ENCODE data around the gene NTNG1.

- TF ChIP-seq CTCF (conservative IDR thresholded peaks at IDR 0.05; ENCODE audit: low read depth, low read length) (no peak), MAFK (IDR thresholded peaks at IDR 0.05; ENCODE audit: low read depth, low read length) (no peak), MAZ (IDR thresholded peaks at IDR 0.05; ENCODE audit: borderline replicate concordance, low read depth, low read length) (no peak), RCOR1 (IDR thresholded peaks at IDR 0.05; ENCODE audit: insufficient replicate concordance, low read length) (no peak), POLR2A (IDR thresholded peaks at IDR 0.05; ENCODE audit: low read depth, low read length) (no peak), RAD21 (IDR thresholded peaks at IDR 0.05; ENCODE audit: low read length) (no peak), FOS (IDR thresholded peaks at IDR 0.05; ENCODE audit: low read depth, low read length) (no peak), RFX5 (IDR thresholded peaks at IDR 0.05; ENCODE audit: low read depth, low read length) (no peak), NFE2L2 (IDR thresholded peaks at IDR 0.05; ENCODE audit: low read depth, low read length) (no peak), ELK1 (IDR thresholded peaks at IDR 0.05; ENCODE audit: borderline replicate concordance, low read depth, low read length) (no peak), CHD1 (IDR thresholded peaks at IDR 0.05; ENCODE audit: low read depth, low read length) (no peak), CEBPB (IDR thresholded peaks at IDR 0.05; ENCODE audit: low read depth, low read length) (no peak), SMC3 (IDR thresholded peaks at IDR 0.05; ENCODE audit: low read depth, low read length) (no peak)
Measured at GRCh38 chr1:107194380-107194779, 53.5 kb downstream of the NTNG1 start.

Measured in IMR-90 (cell line).